SK-N-SH (cell line): ENCODE results near the gene VGLL3. TPM values are rescaled to one million over a fixed set of nuclear protein-coding genes. Genes with fewer than 3 reads are reported as not detected.

Experiments
- CTCF ChIA-PET: fragments of 300-600, 350-600 bp; formaldehyde crosslinking; extraction: SDS; loops from one replicate; lab custom pipeline; 2021; lab: Yijun Ruan, JAX
- POLR2A ChIA-PET: fragments of 350-600 bp; sonication (Branson Sonifier 250); formaldehyde crosslinking; extraction: SDS; loops from one replicate; lab custom pipeline; 2020; ENCODE audit warnings: antibody characterized with exemption, inconsistent platforms; lab: Yijun Ruan, JAX
- DNase-seq: peaks from one replicate; pipeline ENCODE4 v3.0.0; 2012
- H2AFZ ChIP-seq: fragments of 200-600 bp; sonication (generic); 2 replicates; pipeline ENCODE4 v1.8.1; 2016; ENCODE audit warnings: antibody characterized with exemption, mild to moderate bottlenecking, low read depth
- H3F3A ChIP-seq: fragments of 200-600 bp; sonication (generic); replicated peaks from 2 replicates; pipeline ENCODE3; 2016; ENCODE audit warnings: antibody characterized with exemption, mild to moderate bottlenecking; ENCODE audit not compliant: insufficient read depth
- H3K27ac ChIP-seq, 2 experiments: fragments of 200-500 bp in 1 of 2; fragments of 200-600 bp in 1 of 2; sonication (Bioruptor generic) in 1 of 2; sonication (generic), shearing (Covaris generic) in 1 of 2; 2 replicates each; pipeline versions ENCODE4 v1.5.1 to v1.6.1; 2014 to 2016; ENCODE audit warnings: low read depth in 2 of 2, inconsistent platforms in 1 of 2, low read length in 1 of 2, mild to moderate bottlenecking in 1 of 2, mixed read lengths in 1 of 2
- H3K27me3 ChIP-seq: fragments of 200-600 bp; sonication (generic), shearing (Covaris generic); 2 replicates; pipeline ENCODE4 v1.6.1; 2016; ENCODE audit warnings: mixed run types; ENCODE audit not compliant: insufficient read depth
- H3K36me3 ChIP-seq, 2 experiments: fragments of 200-500 bp in 1 of 2; fragments of 200-600 bp in 1 of 2; sonication (Bioruptor generic) in 1 of 2; sonication (generic) in 1 of 2; replicated peaks in 1 of 2; 2 replicates each; pipeline versions ENCODE3 to v1.5.1; 2014 to 2016; ENCODE audit warnings: low read length in 1 of 2, mild to moderate bottlenecking in 1 of 2; ENCODE audit not compliant: insufficient read depth in 2 of 2, control insufficient read depth in 1 of 2
- H3K4me1 ChIP-seq, 2 experiments: fragments of 200-500 bp in 1 of 2; fragments of 200-600 bp in 1 of 2; sonication (Bioruptor generic) in 1 of 2; sonication (generic), shearing (Covaris generic) in 1 of 2; 2 replicates each; pipeline versions ENCODE4 v1.5.1 to v1.6.1; 2014 to 2016; ENCODE audit warnings: low read depth in 1 of 2, low read length in 1 of 2, mixed run types in 1 of 2; ENCODE audit not compliant: insufficient read depth in 2 of 2, control insufficient read depth in 1 of 2
- H3K4me2 ChIP-seq: fragments of 200-600 bp; sonication (generic), shearing (Covaris generic); 2 replicates; pipeline ENCODE4 v1.6.1; 2017; ENCODE audit warnings: mixed run types
- H3K4me3 ChIP-seq, 2 experiments: fragments of 200-500 bp in 1 of 2; fragments of 200-600 bp in 1 of 2; sonication (Bioruptor generic) in 1 of 2; sonication (generic), shearing (Covaris generic) in 1 of 2; 2 replicates each; pipeline versions ENCODE4 v1.5.1 to v1.8.1; 2014 to 2016; ENCODE audit warnings: low read depth in 2 of 2, inconsistent platforms in 1 of 2, low read length in 1 of 2, mild to moderate bottlenecking in 1 of 2, mixed read lengths in 1 of 2, moderate library complexity in 1 of 2
- H3K79me2 ChIP-seq: fragments of 200-600 bp; sonication (generic); 2 replicates; pipeline ENCODE4 v1.8.1; 2017; ENCODE audit warnings: mild to moderate bottlenecking; ENCODE audit not compliant: insufficient read depth
- H3K9ac ChIP-seq: fragments of 200-600 bp; sonication (generic); 2 replicates; pipeline ENCODE4 v1.6.1; 2017; ENCODE audit warnings: mixed run types
- H3K9me2 ChIP-seq: fragments of 200-600 bp; sonication (generic); 2 replicates; pipeline ENCODE4 v1.6.1; 2017; ENCODE audit warnings: mixed run types
- H3K9me3 ChIP-seq: fragments of 200-600 bp; sonication (generic); 2 replicates; pipeline ENCODE4 v1.6.1; 2017; ENCODE audit warnings: mixed run types, mild to moderate bottlenecking, moderate library complexity
- H4K20me1 ChIP-seq: fragments of 200-600 bp; sonication (generic); 2 replicates; pipeline ENCODE4 v1.6.1; 2017; ENCODE audit warnings: mild to moderate bottlenecking, mixed run types; ENCODE audit not compliant: insufficient read depth
- CHD2 ChIP-seq: fragments of 150-350 bp; IDR thresholded peaks from 2 replicates; pipeline ENCODE4 v1.6.1; 2018; ENCODE audit warnings: low read length; ENCODE audit not compliant: partially characterized antibody
- EP300 ChIP-seq, 2 experiments: IDR thresholded peaks; 2 replicates each; pipeline versions ENCODE4 v1.4.0 to v1.6.1; 2012; ENCODE audit warnings: borderline replicate concordance in 1 of 2, low read depth in 1 of 2, low read length in 1 of 2
- FOSL2 ChIP-seq: IDR thresholded peaks from 2 replicates; pipeline ENCODE4 v1.4.0; 2012; ENCODE audit warnings: low read depth, mild to moderate bottlenecking, moderate library complexity, borderline replicate concordance
- FOXM1 ChIP-seq: IDR thresholded peaks from 2 replicates; pipeline ENCODE4 v1.4.0; 2012; ENCODE audit warnings: low read depth, mild to moderate bottlenecking
- MEF2A ChIP-seq: IDR thresholded peaks from 2 replicates; pipeline ENCODE4 v1.4.0; 2012; ENCODE audit warnings: low read depth, borderline replicate concordance
- NFIC ChIP-seq: IDR thresholded peaks from 2 replicates; pipeline ENCODE4 v1.4.0; 2012; ENCODE audit warnings: borderline replicate concordance
- PBX3 ChIP-seq: IDR thresholded peaks from 2 replicates; pipeline ENCODE4; 2012
- POLR2AphosphoS5 ChIP-seq: IDR thresholded peaks from 2 replicates; pipeline ENCODE4 v1.6.1; 2012; ENCODE audit warnings: low read depth, low read length
- RAD21 ChIP-seq: IDR thresholded peaks from 2 replicates; pipeline ENCODE4 v1.6.1; 2012; ENCODE audit warnings: mild to moderate bottlenecking, low read length
- REST ChIP-seq: IDR thresholded peaks from 2 replicates; pipeline ENCODE4 v1.6.1; 2012; ENCODE audit warnings: mild to moderate bottlenecking, low read depth, low read length, moderate library complexity
- SIN3A ChIP-seq: IDR thresholded peaks from 2 replicates; pipeline ENCODE4 v1.6.1; 2012; ENCODE audit warnings: low read depth, mild to moderate bottlenecking, low read length, moderate library complexity, borderline replicate concordance
- SMC3 ChIP-seq: IDR thresholded peaks from 2 replicates; pipeline ENCODE4 v1.6.1; 2012; ENCODE audit warnings: low read depth, low read length, improper control_type of control experiment
- YY1 ChIP-seq: IDR thresholded peaks from 2 replicates; pipeline ENCODE4 v1.4.0; 2012; ENCODE audit warnings: low read depth, mild to moderate bottlenecking
- WGBS: methylation state at CpG from one replicate; pipeline ENCODE4 v1.1.6; 2017; ENCODE audit warnings: low lambda C conversion rate; 5-methylcytosine and 5-hydroxymethylcytosine counted together
- polyA plus RNA-seq, 3 experiments: library from polyadenylated mRNA; depleted of rRNA; stranded (reverse); fragments of >200 nt; gene quantifications; 2 replicates each; pipeline ENCODE4 v1.2.3, GENCODE V29; 2012
- TF ChIP-seq, protein P1 (sequence below): fragments of 150-350 bp; IDR thresholded peaks from 2 replicates; pipeline ENCODE4 v1.6.1; 2016; ENCODE audit warnings: mild to moderate bottlenecking, low read depth, low read length
- TF ChIP-seq, protein P2 (sequence below): IDR thresholded peaks from 2 replicates; pipeline ENCODE4 v1.4.0; 2012; ENCODE audit warnings: low read depth, borderline replicate concordance

VGLL3 gene
- polyA plus RNA-seq, 1 of the 3 experiments (the other 2 are of a cell fraction), result not detected

- TF ChIP-seq EP300 (IDR thresholded peaks at IDR 0.05; ENCODE audit: borderline replicate concordance in 1 of 2, low read depth in 1 of 2, low read length in 1 of 2) (no peak), FOSL2 (no peak), SMC3 (no peak), POLR2AphosphoS5 (no peak), NFIC (no peak), MEF2A (no peak), CHD2 (no peak), RAD21 (no peak), REST (no peak), FOXM1 (no peak), YY1 (no peak), PBX3 (no peak), SIN3A (no peak)
- TF ChIP-seq, protein P1, sequence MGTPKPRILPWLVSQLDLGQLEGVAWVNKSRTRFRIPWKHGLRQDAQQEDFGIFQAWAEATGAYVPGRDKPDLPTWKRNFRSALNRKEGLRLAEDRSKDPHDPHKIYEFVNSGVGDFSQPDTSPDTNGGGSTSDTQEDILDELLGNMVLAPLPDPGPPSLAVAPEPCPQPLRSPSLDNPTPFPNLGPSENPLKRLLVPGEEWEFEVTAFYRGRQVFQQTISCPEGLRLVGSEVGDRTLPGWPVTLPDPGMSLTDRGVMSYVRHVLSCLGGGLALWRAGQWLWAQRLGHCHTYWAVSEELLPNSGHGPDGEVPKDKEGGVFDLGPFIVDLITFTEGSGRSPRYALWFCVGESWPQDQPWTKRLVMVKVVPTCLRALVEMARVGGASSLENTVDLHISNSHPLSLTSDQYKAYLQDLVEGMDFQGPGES, result no peak
- TF ChIP-seq, protein P2, sequence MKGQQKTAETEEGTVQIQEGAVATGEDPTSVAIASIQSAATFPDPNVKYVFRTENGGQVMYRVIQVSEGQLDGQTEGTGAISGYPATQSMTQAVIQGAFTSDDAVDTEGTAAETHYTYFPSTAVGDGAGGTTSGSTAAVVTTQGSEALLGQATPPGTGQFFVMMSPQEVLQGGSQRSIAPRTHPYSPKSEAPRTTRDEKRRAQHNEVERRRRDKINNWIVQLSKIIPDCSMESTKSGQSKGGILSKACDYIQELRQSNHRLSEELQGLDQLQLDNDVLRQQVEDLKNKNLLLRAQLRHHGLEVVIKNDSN, result no peak
- TF ChIP-seq, all 33 proteins: peak for 0
- CTCF ChIA-PET, result no interaction called here
- H3K9me2 ChIP-seq, result no peaks in the 10 kb centered on the region
Measured at GRCh38 chr3:87000940-87001339, 10.0 kb upstream of the VGLL3 start.

More at GRCh38 chr3:87000940-87001339, 10.0 kb upstream of the VGLL3 start:
- H3F3A ChIP-seq, result no peaks in the 10 kb centered on the region
- H2AFZ ChIP-seq, result no peak overlapping the region
- no peak overlapping the region for H3K4me3 ChIP-seq
- WGBS, result 14% methylated on average over 4 of the region's 4 CpGs
- POLR2A ChIA-PET, result no interaction called here
- H3K27ac ChIP-seq, result no peak overlapping the region
- H3K9ac ChIP-seq, result no peak overlapping the region
- H3K27me3 ChIP-seq, result no peaks in the 10 kb centered on the region
- H3K4me2 ChIP-seq, result no peak overlapping the region
- H3K36me3 ChIP-seq, result no peaks in the 10 kb centered on the region
- H4K20me1 ChIP-seq, result no peaks in the 10 kb centered on the region
- no peaks in the 10 kb centered on the region for H3K4me1 ChIP-seq
- DNase-seq, result no peak
- no peaks in the 10 kb centered on the region for H3K79me2 ChIP-seq
- H3K9me3 ChIP-seq, result no peaks in the 10 kb centered on the region
